RCC 7860 (cell line): ENCODE results near the gene ATP6AP2.

Experiments used
- DNase-seq: peaks from one replicate; pipeline ENCODE4 v3.0.0-alpha.2; 2015; ENCODE audit warnings: low spot score
- FAIRE-seq: peaks from 2 replicates; lab custom pipeline; 2012; peaks lifted over from hg19 to GRCh38; lab: Jason Lieb, UNC

The ATP6AP2 gene

DNA sequence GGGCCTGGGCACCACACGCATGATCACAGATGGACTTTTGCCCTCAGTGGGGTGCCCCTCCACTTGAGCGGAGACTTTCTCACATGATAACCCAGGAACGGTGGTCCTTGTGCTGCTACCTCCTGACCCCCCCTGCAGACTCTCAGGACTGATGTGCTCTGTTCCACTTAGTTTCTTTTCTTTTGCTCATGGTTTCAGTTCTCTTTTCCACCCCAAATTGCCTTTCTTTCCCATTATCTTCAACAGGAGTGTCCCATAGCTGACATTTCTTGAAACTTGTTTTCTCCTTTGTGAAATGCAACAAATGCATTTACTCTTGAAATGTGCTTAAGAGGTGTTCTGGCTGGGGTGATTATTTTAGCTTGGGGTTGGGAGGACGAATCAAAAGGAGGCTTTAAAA, 51.4 kb downstream of the ATP6AP2 start:
- no peak for DNase-seq
- FAIRE-seq, result no peak

GRCh38 chrX:40637687-40638086, 56.9 kb downstream of the ATP6AP2 start:
- FAIRE-seq, result no peak

GRCh38 chrX:40644176-40644575, 63.4 kb downstream of the ATP6AP2 start:
- FAIRE-seq, result peak; percentile 5

More at GRCh38 chrX:40637687-40638086, 56.9 kb downstream of the ATP6AP2 start:
- no peak for DNase-seq

GRCh38 chrX:40644821-40645358, 64.1 kb downstream of the ATP6AP2 start:
- FAIRE-seq, result peak; percentile 45
- peak; percentile 67 for DNase-seq

More at GRCh38 chrX:40644176-40644575, 63.4 kb downstream of the ATP6AP2 start:
- DNase-seq, result peak; percentile 24

- FAIRE-seq, result no peak
Observed at GRCh38 chrX:40646489-40647306, 65.9 kb downstream of the ATP6AP2 start.

GRCh38 chrX:40647307-40648197, 66.8 kb downstream of the ATP6AP2 start, which contains the start of gene CXorf38:
Gene CXorf38 (minus strand): TSS chrX:40647561. CDS start chrX:40647520, 41 bp downstream.
- DNase-seq, result peak; percentile 72
- no peak for FAIRE-seq

More at GRCh38 chrX:40646489-40647306, 65.9 kb downstream of the ATP6AP2 start:
- DNase-seq, result no peak

DNA sequence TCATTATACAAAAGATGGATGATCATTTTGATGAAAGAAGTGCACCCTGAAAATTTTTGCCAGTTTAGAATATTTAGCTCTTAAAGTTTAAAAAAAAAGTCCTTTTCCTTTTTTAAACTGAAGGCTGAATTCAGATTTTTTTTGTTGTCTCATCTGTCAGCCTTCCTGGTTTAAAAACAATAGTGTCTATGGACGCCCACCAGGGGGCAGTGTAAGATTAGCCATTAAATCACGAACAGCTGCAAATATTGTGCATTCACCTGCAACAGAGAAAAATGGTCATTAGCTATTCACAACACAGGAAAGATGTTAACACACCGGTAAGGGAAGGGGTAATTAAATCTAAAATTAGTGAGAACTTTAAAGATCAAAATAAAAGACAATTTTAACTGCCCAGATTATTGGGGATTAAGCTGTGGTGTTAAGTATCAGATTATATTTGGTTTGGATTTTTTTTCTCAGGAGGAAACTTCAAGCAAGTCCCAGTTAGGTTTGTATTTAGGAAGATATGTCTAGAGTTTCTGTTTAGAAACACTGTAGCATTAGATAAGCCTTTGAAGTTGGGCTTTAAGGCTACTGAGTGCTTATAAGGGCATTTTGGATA, 71.0 kb downstream of the ATP6AP2 start:
- peak; percentile 80 for FAIRE-seq
- peak; percentile 20 for DNase-seq

GRCh38 chrX:40652664-40653063, 71.9 kb downstream of the ATP6AP2 start:
- DNase-seq, result no peak
- FAIRE-seq, result no peak

DNA sequence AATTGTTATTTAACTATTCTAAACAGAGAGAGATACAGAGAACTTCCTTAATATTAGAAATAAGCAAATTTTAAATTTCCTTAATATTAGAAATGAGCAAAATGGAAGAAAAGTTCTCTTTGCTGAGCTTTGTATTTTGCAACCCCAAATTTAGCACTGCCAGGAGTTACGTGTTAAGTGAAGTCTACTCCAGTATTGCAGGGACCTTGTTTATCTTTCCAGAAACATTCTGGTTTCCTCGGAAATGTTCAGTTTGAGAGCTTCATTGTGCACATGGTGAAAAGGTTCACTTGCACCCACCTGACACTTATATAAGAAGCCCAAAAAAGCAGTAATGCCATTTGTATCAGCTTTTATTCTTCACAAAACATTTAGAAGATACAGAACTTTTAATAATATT, 72.8 kb downstream of the ATP6AP2 start:
- no peak for FAIRE-seq

More for the DNA sequence above, 72.8 kb downstream of the ATP6AP2 start:
- DNase-seq, result no peak
